ENCODE results near the gene APEX2.
"Not testable (repeated sequence)": the region's sequence is repeated elsewhere in the genome, so short reads cannot be mapped to it uniquely, and the experiment has no call there.

The APEX2 gene

DNA sequence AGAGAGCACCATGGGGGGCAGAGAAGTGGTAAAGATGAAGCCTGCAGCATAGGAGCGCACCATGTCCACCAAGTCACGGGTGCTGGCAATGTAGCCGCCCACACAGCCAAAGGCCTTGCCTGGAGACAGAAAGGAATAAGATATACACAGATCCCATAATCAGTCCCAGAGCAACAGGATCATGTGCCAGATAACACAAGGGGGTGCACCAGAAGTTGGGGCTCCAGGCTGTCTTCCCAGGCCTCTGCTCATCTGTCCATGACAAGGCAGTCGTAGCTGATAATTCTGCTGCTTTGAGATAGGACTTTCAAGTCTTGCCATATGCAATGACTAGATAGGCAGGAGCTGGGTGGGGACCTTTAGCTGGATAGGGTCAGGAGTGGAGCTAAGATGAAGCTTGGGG lies 14.7 kb downstream of the APEX2 start:
- no peak for DNase-seq

DNA sequence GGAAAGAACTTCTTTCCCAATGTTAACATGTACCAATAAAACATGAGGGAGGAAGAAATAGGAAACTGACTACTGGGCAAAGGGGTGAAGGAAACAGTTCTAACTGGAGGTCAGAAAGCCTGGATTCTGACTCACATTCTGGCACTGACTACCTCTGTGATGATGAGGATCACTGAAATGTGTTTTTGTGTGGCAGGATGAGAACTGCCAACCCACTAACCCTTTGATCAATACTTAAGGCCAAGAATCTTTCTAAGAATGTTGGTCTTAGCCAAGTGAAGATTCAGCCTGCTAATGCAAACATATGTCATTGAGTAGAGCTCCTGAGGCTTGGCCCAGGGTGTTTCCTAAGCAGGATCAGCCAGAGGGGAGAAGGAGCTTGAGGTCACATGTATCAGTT lies 26.0 kb downstream of the APEX2 start:
- no peak for DNase-seq

DNA sequence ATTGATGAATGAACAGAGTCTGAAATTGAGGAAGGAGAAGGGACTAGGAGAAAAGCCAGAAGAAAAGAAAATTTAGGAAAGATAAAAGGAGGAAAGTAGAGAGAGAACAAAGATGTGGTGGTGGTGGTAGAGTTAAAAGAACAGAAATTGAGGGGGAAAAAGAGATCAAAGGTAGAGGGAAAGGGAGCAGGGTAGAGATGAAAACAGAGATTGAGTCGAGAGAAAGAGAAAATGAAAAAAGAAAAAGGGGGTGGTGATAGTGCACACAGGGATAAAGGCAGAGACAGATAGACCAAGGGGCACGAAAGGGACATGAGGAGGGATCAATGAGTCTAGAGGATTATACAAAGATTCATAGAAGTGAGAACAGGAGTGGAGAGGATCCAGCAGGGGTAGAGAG lies 26.7 kb downstream of the APEX2 start:
- DNase-seq: no peak

DNA sequence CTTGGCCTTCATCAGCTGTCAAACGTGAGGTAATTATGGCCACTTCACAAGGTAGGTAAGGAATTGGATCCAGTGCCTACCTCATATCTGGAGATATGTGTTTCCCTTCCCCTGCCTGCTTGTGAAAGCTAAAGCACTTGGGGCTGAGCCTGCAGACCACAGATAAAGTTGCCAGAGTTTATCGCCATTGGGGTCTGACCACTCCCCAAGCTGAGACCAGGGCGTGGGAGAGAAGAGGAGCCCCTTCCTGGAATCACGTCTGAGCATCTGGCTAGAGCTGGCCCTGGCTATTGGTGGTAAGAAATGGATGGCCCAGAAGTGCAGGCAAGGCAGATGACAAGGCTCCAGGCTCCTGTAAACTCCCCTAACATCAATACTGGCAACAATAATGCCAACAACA lies 27.9 kb downstream of the APEX2 start:
- DNase-seq: no peak

DNA sequence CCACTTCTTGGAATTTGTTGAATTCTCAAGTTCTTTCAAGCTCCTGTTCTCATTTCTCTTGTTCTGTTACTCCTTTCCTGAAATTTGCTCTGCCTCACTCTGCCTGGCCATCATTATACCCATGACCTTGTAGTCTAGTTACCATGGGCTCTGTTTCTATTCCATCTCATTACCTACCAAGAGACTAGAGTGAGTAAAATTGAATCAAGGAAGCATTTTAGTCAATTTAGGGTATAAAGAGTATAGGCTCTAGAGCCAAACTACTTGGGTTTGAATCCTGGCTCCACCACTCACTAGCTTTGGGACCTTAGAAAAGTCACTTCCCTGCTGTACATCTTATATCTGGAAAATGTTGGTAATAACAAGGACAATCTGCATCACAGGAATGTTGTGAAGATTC lies 28.4 kb downstream of the APEX2 start:
- no peak for DNase-seq

DNA sequence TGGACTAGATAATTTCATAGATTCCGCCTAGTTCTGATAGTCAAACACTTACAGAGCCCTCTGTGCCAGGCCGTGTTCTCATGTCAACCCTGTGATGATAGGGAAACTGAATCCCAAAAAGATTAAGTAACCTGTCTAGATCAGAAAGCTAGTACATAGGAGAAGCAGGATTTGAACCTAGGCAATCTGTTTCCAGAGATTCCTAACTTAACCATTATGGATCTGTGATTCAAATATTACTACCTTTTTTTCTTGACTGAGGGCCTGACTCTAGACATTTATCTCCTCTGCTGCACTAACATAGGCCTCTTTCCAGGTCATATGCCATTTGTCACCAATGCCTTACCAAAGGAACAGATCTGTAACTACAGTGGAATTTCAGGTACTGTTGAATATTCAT lies 29.1 kb downstream of the APEX2 start:
- DNase-seq: no peak

DNA sequence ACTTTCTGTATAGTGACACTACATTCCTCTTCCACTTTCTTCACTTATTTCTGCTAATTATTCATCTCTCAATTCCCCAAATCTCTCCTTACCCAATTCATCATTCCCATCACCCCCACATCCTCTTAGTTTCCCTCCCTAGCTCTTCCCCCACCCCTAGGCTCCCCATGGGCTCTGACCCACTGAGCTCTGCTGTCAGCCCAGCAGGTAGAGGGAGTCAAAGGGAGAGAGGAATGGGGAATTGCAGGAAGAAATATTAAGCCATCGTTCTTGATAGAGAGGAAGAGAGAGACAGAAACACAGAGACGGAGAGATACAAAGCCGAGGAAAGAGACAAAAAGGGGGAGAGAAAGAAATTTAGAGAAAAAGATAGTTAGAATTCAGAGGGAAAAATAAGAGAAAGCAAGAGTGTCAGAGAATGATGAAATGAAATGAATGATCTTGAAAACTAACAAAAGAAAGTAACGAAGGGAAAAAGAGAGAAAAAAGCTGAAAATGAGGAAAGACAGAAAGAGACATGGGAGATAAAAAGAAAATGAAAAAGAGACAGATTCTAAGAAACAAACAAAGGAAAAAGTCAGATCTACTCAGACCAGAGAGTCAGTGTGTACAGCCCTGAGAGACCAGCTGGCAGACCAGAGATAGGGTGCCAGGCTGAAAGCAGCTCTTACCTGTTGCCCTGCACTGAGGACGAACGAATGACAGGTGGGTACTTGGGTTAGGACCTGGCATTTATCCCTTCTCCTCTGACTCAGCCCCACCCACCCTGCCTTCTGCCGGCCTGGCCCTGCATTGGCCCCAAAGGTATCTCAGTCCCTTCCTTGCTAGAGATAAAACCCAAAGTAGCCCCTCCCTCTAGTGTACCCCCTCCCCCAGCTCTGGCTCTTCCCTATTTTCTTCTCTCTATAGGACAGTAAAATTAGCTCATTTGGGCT lies 30.4 kb downstream of the APEX2 start, which contains the start of gene ALAS2:
ALAS2 (minus strand) TSS at position 707 of the 935 bp plus-strand sequence. CDS start 4,977 bp downstream, outside the sequence.
- DNase-seq: no peak

DNA sequence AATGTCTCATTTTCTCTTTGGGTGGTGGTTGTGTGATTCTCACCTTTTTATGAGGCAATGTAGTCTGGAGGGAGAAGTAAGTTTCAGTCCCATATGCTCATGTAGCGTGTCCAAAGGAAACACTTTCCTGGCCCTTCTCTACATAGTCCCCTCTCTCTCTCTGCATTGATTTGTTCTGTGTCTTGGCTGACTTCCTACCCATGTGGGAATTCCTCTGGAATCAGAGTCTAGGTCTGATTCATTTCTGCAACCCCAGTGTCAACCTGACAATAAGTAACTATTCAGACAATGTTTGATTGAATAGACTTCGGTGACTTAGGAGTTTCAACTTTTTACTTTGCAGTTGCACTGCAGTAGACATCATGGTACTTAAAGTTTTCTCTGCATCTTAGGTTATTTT lies 33.3 kb downstream of the APEX2 start:
- DNase-seq: no peak

DNA sequence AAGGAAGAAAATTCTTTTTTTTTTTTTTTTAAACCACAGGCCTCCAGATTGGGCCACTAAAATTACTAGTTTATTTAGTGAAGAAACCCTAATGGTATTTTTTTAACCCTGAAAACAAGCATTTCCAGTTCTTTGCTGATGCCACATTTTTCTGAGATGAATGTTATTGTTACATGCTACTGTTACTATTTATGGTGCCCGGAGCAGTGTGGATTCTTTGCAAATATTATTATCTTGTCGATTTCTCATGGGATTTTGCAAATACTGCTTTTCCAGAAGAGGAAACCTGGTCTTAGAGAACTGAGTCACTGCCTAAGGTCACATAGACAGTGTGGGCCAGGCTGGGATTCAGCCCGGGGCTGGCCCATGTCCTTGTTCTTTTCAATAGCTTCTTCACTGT lies 39.3 kb downstream of the APEX2 start:
- no peak for DNase-seq

DNA sequence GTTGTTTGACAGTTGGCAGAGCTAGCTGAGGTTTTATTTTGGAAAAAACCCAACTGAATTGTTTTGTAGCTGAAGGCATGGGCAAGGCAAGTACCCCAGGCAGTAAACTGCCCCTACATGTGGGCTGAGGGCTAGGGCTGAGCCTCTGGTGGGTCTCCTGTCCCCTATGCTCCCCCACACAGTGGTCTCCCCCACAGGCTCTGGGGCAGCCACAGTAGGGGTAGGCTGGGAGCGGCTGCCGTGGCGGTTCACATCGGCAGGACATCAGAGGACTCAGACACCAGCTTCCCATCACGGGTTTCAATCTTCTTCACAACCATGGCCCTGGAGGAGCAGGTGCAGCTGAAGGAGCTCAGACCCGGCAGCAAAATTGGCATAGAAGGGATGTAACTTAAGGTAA lies 41.4 kb downstream of the APEX2 start:
- DNase-seq: no peak

DNA sequence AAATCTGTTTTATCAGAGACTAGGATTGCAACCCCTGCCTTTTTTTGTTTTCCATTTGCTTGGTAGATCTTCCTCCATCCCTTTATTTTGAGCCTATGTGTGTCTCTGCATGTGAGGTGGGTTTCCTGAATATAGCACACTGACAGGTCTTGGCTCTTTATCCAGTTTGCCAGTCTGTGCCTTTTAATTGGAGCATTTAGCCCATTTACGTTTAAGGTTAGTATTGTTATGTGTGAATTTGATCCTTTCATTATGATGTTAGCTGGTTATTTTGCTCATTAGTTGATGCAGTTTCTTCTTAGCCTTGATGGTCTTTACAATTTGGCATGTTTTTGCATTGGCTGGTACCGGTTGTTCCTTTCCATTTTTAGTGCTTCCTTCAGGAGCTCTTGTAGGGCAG lies 50.4 kb downstream of the APEX2 start:
- DNase-seq: not testable (repeated sequence)

DNA sequence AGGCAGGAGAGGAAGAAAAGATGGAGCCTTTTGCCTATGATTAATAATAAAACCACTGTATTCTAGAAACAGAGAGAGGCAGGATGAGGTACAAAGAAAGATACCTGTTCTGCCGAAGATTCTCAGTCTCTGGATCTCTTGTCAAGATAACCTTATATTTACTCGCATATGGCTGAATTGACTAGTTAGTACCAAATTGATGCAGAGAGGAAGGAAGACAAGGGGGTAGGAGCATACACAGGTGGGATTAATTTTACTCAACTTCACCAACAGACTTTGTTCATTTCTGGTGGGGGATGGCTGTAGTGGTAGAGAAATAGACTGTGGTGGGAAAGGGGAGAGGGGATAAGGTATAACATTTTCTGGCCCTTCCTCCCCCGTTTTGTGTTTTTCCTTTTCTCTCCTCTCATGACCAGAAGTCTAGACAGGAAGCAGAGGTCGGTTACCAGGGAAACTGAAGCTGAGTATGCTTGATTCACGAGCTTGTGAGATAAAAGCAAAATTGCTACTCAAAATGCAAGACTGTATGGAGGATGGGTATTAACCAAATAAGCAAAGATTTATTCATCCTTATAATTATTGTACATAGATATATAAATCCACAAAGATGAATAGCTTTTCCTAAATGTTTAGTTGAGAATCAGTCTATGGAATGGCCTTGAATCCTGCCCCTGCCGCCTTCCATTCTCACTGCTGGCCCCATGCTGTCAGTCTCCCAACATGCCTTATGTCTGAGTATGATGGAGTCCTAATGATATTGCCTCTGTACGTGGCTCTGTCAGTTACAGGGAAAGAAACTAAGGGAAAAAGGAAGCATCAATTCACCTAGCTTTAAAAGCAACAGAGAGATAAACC lies 56.9 kb downstream of the APEX2 start:
- peak; percentile 61 for DNase-seq

DNA sequence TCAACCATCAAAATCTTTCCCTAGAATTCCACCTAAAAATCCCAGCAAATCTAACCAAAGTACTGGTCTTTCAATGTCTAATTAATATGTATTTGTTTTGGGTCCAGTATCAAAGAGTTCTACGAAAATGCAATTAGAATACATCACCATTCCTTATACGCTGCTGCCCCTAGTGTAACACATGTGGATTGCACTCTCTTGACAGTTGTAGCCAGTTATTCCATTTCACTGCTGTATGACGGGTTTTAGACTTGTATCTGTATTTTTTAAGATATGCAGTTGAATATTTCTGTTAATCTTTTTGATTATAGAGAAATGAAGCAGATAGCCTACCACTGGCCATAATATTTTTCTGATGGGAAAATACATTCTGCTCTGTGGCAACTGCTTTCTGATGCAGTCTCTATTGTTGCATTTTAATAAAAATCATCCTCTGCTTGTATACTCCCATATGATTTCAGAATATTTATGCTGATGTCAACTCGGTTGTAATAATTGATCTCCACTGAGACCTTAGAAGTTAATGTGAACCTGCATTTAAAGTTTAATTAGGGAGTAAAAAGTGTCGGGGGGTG lies 57.6 kb downstream of the APEX2 start:
- peak; percentile 62 for DNase-seq

Measured in activated effector memory CD4-positive, alpha-beta T cell treated with anti-CD3 and anti-CD28 coated beads, Interleukin-2, amount 50 U/mL, for 16 hours (primary cell).